Measurements from ENCODE around the gene TIMM22.
"Not testable (repeated sequence)": the region's sequence is repeated elsewhere in the genome, so short reads cannot be mapped to it uniquely, and the experiment has no call there.

The TIMM22 gene

GRCh38 chr17:1042486-1042885, 45.6 kb downstream of the TIMM22 start:
- no peak for DNase-seq

GRCh38 chr17:1043601-1044251, 46.8 kb downstream of the TIMM22 start:
- no peak for DNase-seq

- not testable (repeated sequence) for DNase-seq
These were observed 47.6 kb downstream of the TIMM22 start for GRCh38 chr17:1044387-1045009.

- no peak for DNase-seq
These were observed 48.5 kb downstream of the TIMM22 start for GRCh38 chr17:1045456-1045855.

GRCh38 chr17:1047177-1047878, 50.4 kb downstream of the TIMM22 start:
- no peak for DNase-seq

- no peak for DNase-seq
These were observed 51.0 kb downstream of the TIMM22 start for GRCh38 chr17:1047879-1048470.

GRCh38 chr17:1048516-1049115, 51.7 kb downstream of the TIMM22 start:
- not testable (repeated sequence) for DNase-seq

- no peak for DNase-seq
These were observed 52.7 kb downstream of the TIMM22 start for GRCh38 chr17:1049446-1050225.

GRCh38 chr17:1050246-1050995, 53.5 kb downstream of the TIMM22 start:
- no peak for DNase-seq

- no peak for DNase-seq
These were observed 54.3 kb downstream of the TIMM22 start for GRCh38 chr17:1050996-1051925.

All from activated CD4-positive, alpha-beta T cell treated with anti-CD3 and anti-CD28 coated beads, Interleukin-10, Interleukin-2, amounts not matched to agents 100 ng/mL and 50 ng/mL, durations not matched to agents 16 hours and 8 hours (primary cell).